ENCODE results near the gene IMP4.

DNA sequence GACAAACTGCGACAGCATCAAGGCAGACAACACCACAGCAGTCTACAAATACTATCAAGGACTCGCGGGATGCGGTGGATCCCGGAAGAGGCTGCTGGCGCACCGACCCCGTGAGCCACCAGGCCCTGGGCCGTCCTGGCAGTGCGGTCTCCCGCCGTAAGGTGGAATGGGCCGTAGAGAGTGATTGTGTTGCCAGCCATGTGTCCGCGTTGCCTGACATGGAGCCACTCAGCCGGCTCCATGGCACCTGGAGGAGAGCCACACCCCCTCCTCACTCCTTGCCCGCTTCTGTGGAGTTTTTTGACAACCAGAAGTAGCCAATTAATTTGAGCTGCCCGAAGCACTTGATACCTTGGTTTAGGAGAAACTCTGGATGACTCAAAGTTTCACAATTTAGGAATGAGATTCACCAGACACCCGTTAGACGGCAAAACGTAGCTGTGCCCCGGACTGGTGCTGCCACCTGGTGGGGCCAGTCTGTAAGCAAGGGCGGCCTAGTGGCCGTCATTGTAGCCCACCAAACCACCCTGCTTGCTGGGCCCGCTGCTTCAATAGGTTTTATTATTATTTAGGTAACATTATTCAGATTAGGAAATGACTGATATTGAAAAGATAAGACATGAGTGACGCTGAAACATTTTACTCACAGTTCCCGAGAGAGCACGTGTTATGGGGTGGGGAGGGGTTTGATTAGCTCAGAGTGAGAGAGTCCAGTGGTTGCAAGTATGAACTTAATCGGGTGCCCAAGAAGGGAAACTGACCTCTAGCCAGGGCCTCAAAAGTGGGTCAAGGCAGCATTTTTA lies 10.2 kb upstream of the IMP4 start:
- TF ChIP-seq, protein P1, sequence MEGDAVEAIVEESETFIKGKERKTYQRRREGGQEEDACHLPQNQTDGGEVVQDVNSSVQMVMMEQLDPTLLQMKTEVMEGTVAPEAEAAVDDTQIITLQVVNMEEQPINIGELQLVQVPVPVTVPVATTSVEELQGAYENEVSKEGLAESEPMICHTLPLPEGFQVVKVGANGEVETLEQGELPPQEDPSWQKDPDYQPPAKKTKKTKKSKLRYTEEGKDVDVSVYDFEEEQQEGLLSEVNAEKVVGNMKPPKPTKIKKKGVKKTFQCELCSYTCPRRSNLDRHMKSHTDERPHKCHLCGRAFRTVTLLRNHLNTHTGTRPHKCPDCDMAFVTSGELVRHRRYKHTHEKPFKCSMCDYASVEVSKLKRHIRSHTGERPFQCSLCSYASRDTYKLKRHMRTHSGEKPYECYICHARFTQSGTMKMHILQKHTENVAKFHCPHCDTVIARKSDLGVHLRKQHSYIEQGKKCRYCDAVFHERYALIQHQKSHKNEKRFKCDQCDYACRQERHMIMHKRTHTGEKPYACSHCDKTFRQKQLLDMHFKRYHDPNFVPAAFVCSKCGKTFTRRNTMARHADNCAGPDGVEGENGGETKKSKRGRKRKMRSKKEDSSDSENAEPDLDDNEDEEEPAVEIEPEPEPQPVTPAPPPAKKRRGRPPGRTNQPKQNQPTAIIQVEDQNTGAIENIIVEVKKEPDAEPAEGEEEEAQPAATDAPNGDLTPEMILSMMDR (optimal IDR thresholded peaks at IDR 0.05 in 1 of 3, IDR thresholded peaks at IDR 0.05 in 1 of 3, conservative IDR thresholded peaks at IDR 0.05 in 1 of 3; ENCODE audit: extremely low read depth in 1 of 3, insufficient read depth in 2 of 3, low read length in 3 of 3): peak; percentile 96 to 98 (median 96)
- no peak for TF ChIP-seq EZH2 (IDR thresholded peaks at IDR 0.05; ENCODE audit: low read length)

All from keratinocyte (primary cell).